K562 (cell line): ENCODE results near the gene SYVN1. TPM values are rescaled to one million over a fixed set of nuclear protein-coding genes. Genes with fewer than 3 reads are reported as not detected.

Source experiments
- CBX5 ChIP-seq: IDR thresholded peaks from 2 replicates; pipeline ENCODE4 v1.6.1; 2014; ENCODE audit warnings: low read depth, borderline replicate concordance
- FOSL1 ChIP-seq: fragments of 200-800 bp; sonication (Bioruptor generic); conservative IDR thresholded peaks from 2 replicates; pipeline ENCODE4 v1.6.1; 2016; ENCODE audit warnings: missing genetic modification characterization, missing compliant biosample characterization
- RFX7 ChIP-seq: fragments of 250-450 bp; sonication (Bioruptor Pico); IDR thresholded peaks from 2 replicates; pipeline ENCODE4 v1.5.1; 2021; ENCODE audit warnings: mild to moderate bottlenecking
- TEAD4 ChIP-seq, 2 experiments: sonication (generic) in 1 of 2; formaldehyde crosslinking in 1 of 2; IDR thresholded peaks; 2 replicates each; pipeline versions ENCODE4 v1.6.1 to v1.8.0; 2012 to 2022; ENCODE audit warnings: borderline replicate concordance in 1 of 2, inconsistent platforms in 1 of 2, low read length in 1 of 2, mild to moderate bottlenecking in 1 of 2, missing genetic modification reagents in 1 of 2
- ZKSCAN3 ChIP-seq: fragments of 250-450 bp; sonication (Bioruptor Pico); IDR thresholded peaks from 2 replicates; pipeline ENCODE4 v1.4.0; 2020
- polyA plus RNA-seq, 8 experiments: library from polyadenylated mRNA; depleted of rRNA in 4 of 8; stranded (reverse) in 5 of 8; unstranded in 3 of 8; fragments of >200 nt; fragmentation: Nextera tagmentation in 2 of 8; fragmentation: Illumina TruSeq in 1 of 8; extraction: Ambion mirVana in 2 of 8; extraction: Trizol in 1 of 8; gene quantifications; 2 replicates each; pipeline versions ENCODE4 v1.2.1 to v1.2.3, GENCODE V29; 2011 to 2014; ENCODE audit warnings: inconsistent platforms in 1 of 8, missing spikeins in 1 of 8
- total RNA-seq, 7 experiments: library from RNA; depleted of rRNA in 6 of 7; stranded (reverse); fragments of >200 nt in 6 of 7; fragmentation: Illumina TruSeq in 2 of 7; extraction: Trizol in 2 of 7; gene quantifications; 2 replicates each; pipeline versions ENCODE4 v1.2.1 to v1.2.3, GENCODE V29; 2011 to 2021; ENCODE audit warnings: low replicate concordance in 1 of 7
- TF ChIP-seq, protein P1 (sequence below): fragments of 200-600 bp; sonication (generic); IDR thresholded peaks from one replicate; pipeline ENCODE4 v1.6.1; 2012; ENCODE audit warnings: mild to moderate bottlenecking, low read depth, low read length, inconsistent platforms

Gene SYVN1
- total and polyA plus RNA-seq, 9 of the 15 experiments (the other 6 are each of a cell fraction or from before 2014, with no cell fraction given): 0.41 to 47.4 (median 9.9) TPM

DNA sequence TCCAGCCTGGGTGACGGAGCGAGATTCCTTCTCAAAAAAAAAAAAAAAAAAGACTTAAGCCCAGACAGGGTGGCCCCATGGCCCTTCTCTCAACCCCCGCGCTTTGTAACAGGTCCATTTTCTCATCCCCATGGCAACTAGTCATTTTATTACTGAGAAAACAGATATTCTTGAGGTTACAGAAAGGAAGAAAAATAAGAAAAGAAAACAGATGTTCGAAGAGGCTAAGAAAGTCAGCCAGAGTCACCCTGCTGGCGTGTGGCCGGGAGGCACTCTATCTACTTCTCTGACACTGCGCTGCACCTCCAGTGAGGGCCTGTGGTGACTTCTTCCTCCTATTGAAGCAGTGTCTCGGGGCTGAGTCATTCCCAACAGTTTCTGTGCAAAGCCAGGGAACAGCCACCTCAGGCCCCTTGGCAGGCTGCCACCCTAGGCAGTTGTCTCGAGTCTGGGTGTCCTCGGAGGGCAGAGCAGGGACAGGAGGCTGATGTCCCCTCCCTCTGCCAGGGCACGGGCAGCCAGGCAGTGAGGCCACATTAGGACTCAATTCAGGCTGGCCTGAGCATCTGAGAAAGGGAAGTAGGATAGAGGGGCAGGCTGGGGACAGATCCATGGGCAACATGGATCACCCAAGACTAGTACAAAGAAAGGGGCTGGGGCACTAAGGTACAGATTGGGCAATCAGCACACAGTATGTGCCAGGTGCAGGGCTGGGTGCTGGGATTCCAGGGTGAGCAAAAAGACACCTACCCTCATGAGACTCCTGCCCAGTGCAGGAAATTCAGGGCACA, 16.4 kb upstream of the SYVN1 start (continued):
- TF ChIP-seq, protein P1, sequence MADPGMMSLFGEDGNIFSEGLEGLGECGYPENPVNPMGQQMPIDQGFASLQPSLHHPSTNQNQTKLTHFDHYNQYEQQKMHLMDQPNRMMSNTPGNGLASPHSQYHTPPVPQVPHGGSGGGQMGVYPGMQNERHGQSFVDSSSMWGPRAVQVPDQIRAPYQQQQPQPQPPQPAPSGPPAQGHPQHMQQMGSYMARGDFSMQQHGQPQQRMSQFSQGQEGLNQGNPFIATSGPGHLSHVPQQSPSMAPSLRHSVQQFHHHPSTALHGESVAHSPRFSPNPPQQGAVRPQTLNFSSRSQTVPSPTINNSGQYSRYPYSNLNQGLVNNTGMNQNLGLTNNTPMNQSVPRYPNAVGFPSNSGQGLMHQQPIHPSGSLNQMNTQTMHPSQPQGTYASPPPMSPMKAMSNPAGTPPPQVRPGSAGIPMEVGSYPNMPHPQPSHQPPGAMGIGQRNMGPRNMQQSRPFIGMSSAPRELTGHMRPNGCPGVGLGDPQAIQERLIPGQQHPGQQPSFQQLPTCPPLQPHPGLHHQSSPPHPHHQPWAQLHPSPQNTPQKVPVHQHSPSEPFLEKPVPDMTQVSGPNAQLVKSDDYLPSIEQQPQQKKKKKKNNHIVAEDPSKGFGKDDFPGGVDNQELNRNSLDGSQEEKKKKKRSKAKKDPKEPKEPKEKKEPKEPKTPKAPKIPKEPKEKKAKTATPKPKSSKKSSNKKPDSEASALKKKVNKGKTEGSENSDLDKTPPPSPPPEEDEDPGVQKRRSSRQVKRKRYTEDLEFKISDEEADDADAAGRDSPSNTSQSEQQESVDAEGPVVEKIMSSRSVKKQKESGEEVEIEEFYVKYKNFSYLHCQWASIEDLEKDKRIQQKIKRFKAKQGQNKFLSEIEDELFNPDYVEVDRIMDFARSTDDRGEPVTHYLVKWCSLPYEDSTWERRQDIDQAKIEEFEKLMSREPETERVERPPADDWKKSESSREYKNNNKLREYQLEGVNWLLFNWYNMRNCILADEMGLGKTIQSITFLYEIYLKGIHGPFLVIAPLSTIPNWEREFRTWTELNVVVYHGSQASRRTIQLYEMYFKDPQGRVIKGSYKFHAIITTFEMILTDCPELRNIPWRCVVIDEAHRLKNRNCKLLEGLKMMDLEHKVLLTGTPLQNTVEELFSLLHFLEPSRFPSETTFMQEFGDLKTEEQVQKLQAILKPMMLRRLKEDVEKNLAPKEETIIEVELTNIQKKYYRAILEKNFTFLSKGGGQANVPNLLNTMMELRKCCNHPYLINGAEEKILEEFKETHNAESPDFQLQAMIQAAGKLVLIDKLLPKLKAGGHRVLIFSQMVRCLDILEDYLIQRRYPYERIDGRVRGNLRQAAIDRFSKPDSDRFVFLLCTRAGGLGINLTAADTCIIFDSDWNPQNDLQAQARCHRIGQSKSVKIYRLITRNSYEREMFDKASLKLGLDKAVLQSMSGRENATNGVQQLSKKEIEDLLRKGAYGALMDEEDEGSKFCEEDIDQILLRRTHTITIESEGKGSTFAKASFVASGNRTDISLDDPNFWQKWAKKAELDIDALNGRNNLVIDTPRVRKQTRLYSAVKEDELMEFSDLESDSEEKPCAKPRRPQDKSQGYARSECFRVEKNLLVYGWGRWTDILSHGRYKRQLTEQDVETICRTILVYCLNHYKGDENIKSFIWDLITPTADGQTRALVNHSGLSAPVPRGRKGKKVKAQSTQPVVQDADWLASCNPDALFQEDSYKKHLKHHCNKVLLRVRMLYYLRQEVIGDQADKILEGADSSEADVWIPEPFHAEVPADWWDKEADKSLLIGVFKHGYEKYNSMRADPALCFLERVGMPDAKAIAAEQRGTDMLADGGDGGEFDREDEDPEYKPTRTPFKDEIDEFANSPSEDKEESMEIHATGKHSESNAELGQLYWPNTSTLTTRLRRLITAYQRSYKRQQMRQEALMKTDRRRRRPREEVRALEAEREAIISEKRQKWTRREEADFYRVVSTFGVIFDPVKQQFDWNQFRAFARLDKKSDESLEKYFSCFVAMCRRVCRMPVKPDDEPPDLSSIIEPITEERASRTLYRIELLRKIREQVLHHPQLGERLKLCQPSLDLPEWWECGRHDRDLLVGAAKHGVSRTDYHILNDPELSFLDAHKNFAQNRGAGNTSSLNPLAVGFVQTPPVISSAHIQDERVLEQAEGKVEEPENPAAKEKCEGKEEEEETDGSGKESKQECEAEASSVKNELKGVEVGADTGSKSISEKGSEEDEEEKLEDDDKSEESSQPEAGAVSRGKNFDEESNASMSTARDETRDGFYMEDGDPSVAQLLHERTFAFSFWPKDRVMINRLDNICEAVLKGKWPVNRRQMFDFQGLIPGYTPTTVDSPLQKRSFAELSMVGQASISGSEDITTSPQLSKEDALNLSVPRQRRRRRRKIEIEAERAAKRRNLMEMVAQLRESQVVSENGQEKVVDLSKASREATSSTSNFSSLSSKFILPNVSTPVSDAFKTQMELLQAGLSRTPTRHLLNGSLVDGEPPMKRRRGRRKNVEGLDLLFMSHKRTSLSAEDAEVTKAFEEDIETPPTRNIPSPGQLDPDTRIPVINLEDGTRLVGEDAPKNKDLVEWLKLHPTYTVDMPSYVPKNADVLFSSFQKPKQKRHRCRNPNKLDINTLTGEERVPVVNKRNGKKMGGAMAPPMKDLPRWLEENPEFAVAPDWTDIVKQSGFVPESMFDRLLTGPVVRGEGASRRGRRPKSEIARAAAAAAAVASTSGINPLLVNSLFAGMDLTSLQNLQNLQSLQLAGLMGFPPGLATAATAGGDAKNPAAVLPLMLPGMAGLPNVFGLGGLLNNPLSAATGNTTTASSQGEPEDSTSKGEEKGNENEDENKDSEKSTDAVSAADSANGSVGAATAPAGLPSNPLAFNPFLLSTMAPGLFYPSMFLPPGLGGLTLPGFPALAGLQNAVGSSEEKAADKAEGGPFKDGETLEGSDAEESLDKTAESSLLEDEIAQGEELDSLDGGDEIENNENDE: no peak
- TF ChIP-seq ZKSCAN3 (CRISPR knock-in tag) (no peak), FOSL1 (peak; percentile 92), RFX7 (CRISPR knock-in tag) (no peak), CBX5 (no peak), TEAD4 (IDR thresholded peaks at IDR 0.05; ENCODE audit: low read length) (0 out of 2 replicates have a peak, but pooled peaks have one; percentile 4), TEAD4 (CRISPR knock-in tag; IDR thresholded peaks at IDR 0.05; ENCODE audit: borderline replicate concordance) (no peak)
